Measurements from ENCODE around the gene ASIC4. TPM values are rescaled to one million over a fixed set of nuclear protein-coding genes. Genes with fewer than 3 reads are reported as not detected.

The ASIC4 gene
- total RNA-seq, 1 donor from 2014 or later: 0.49 TPM

GRCh38 chr2:219515874-219516629, 1.8 kb downstream of the ASIC4 start:
- DNase-seq: no peak

DNA sequence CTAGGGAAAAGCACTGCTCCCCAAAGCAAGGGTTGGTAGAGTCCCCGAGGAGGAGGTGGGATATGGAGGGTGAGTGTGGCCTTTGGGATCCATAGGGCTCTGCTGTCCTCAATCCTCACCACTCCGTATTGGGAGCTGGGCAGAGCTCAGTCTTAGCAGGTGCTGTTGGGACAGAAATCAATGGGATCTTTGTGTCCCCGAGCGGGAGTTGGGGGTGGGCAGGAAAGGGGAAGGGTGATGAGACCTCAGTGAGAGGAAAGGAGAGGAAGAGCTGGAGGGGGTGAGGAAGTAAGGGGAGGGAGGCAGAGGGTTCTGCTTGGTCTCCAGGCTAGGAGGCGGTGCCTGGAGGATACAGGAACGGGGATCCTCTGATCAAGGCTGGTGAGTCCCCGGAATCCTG, 2.6 kb downstream of the ASIC4 start:
- DNase-seq: no peak

DNA sequence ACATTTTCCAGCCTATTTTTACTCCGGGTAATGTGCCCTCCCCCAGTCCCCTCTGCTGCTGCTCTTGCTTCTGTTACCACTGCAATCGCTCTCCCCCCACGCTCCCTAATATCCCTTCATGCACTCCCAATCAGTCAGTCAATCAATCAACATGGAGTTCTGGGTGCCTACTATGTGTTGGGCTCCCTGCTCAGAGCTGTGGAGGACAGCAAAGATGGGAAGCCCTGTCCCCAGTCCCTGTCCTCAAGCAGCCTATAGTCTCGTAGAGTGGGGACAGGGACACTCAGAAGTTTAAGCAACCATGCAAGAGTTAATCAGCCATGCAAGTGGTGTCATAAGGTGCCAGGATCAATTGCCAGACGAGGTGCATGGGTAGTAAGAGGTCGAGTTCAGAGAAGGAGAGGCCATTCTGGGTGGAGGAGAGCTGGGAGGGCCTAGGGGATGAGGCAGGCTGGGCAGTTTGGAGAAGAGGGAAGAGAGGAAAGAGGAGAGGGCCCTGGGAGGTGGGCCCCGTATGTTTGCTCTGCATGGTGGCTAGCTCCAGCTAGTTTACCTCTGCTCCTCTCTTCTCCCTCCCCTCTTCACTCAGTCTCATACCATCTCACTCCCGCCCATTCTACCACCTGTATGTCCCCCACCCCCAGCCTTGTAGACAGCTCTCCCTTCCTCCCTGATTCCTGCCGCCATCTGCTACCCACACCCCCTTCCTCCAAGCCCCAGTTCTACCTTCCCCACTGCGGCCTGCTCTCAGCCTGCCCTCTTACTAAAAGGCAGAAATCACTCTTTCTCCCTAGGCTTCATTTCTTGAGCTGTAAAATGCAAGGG, 3.9 kb downstream of the ASIC4 start:
- DNase-seq: peak; percentile 69

DNA sequence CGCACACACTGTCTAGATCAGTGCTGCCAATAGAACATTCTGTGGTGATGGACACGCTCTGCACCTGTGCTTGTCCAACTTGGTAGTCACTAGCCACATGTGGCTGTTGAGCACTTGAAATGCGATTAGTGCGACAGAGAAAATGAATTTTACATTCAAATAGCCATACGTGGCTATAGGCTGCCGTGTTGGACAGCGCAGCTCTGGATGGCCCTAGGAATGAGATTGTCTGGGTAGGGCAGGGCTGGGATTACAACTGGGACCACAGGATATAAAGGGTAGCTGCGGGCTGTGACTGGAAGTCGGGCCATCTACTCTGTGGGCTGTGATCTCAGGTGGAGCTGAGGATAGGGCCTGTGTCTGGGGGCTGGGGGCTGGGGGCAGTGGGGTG, 5.2 kb downstream of the ASIC4 start:
- no peak for DNase-seq

DNA sequence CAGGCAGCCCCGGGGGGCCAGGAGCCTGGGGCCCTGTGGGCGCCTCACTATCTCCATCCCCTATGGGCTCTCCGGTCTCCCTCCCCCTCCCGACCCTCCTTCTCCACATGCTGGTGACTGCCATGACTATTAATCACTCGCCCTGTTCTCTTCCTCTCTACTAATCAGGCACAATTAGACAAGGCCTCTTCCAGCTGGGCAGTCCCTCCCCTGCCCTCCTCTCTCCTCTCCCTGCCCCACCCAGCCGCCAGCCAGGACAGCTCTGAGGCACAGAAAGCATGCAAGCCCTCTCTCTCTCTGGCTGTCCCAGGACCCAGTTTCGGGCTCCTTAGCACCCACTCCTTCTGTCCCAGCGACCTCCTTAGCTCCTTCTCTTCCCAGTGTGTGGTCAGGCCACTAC, 5.8 kb downstream of the ASIC4 start:
- no peak for DNase-seq

DNA sequence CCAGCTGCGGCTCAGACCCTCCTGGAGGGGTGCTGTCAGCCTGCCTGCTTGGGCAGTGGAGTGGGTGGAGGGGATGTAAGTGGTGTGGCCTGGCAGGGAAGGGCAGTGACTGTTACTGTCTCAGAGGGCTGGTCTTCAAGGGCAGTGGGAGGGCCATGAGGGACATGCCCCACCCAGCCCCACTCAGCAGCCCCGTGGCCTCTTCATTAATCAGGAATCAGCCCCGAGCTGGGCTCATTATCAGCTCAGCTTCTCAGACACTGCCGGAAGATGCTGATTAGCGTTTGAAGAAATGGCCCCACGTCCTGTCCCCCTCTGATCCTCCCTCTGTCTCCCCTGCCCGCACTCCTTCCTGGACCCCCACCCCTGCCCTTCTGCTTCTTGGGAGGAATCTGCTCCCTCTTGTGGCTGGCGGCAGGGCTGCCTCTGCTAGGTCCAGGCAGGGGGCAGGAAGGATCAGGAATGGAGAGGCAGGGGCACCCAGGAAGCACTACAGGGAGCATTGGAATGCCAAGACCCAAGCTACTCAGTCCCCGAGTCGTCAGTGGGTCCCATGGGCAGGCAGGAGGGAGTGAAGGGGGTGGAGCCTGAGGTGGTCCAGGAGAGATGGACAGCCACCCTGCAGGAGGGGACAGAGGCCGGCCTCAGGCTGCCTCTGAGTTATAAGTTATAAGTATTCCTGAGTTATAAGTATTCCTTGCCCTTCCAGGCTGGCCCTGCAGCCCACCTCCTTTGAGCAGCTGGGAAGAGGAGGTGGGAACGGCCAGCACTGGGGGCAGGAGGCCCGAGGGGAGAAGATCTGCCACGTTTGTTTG, 7.0 kb downstream of the ASIC4 start:
- DNase-seq: no peak

- DNase-seq: no peak
Observed at GRCh38 chr2:219522111-219523030, 8.1 kb downstream of the ASIC4 start.

- DNase-seq: no peak
Observed at GRCh38 chr2:219523031-219523671, 8.9 kb downstream of the ASIC4 start.

GRCh38 chr2:219524817-219525216, 10.5 kb downstream of the ASIC4 start:
- no peak for DNase-seq

GRCh38 chr2:219525533-219526232, 11.4 kb downstream of the ASIC4 start:
- no peak for DNase-seq

DNA sequence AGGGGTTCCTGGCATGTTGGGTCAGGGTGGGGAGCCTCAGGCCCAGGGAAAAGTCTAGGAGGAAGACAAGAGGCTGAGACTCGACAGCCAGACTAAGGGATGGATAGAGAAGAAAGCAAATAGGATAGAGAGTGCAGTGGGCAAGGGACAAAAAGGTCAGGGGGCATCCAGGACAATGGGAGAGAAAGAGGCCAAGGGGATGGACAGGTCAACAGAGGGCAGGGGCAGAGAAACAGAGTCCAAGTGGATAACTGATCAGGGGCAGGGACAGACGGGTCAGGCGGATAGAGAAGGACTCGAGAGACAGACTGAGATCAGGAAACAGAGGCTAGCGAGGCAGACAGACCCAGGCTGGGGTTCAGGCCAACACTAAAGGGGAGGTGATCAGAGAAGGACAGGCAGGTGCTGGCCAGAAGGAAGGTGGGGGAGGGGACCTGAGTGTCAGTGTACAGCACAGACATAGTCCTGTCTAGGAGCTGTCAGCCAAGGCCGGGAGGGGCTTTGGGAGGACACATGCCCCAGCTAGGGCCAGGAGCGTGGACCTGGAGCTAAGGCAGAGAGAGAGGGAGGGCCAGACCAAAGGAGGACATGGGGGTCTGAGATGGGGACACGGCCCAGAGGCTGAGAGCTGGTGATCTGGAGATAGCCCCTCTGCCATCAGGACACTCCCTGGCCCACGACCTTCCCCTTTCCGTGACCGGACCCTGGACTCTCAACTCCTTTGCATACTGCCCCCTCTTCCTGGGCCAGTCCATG, 12.2 kb downstream of the ASIC4 start:
- no peak for DNase-seq

- no peak for DNase-seq
Observed at GRCh38 chr2:219527076-219527394, 12.8 kb downstream of the ASIC4 start.

GRCh38 chr2:219527472-219527871, 13.2 kb downstream of the ASIC4 start:
- DNase-seq: no peak

- peak; percentile 82 for DNase-seq
Observed at GRCh38 chr2:219530048-219530963, 16.0 kb downstream of the ASIC4 start.

DNA sequence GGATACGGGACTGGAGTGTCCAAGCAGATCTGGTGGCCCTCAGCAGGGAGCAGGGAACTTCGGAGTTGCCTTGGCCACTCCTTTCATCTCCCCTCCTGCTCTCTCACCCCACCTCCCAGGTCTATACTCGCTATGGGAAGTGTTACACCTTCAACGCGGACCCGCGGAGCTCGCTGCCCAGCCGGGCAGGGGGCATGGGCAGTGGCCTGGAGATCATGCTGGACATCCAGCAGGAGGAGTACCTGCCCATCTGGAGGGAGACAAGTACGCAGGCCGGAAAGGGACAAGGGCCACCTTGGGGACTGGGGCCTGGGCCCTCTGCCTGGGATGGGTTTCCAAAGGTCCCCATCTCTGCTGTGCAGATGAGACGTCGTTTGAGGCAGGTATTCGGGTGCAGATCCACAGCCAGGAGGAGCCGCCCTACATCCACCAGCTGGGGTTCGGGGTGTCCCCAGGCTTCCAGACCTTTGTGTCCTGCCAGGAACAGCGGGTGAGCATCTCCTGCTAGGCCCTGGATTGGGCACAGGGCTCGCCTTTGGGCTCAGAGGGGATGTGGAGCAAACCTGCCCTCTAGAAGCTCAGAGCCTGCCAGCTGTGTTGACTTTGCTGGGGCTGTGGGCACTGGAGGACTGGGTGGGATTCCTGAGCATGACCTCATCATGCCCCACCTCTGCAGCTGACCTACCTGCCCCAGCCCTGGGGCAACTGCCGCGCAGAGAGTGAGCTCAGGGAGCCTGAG, 17.5 kb downstream of the ASIC4 start:
- no peak for DNase-seq

DNA sequence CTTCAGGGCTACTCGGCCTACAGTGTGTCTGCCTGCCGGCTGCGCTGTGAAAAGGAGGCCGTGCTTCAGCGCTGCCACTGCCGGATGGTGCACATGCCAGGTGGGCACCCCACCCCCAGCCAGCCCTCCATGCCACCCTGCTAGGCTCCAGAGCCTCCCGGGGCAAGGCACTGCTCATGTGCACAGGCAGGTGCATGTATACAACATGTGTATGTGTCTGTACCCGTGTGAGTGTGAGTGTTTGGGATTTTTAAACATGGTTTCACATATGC, 18.0 kb downstream of the ASIC4 start:
- no peak for DNase-seq

GRCh38 chr2:219533930-219534661, 19.8 kb downstream of the ASIC4 start:
- DNase-seq: no peak

DNA sequence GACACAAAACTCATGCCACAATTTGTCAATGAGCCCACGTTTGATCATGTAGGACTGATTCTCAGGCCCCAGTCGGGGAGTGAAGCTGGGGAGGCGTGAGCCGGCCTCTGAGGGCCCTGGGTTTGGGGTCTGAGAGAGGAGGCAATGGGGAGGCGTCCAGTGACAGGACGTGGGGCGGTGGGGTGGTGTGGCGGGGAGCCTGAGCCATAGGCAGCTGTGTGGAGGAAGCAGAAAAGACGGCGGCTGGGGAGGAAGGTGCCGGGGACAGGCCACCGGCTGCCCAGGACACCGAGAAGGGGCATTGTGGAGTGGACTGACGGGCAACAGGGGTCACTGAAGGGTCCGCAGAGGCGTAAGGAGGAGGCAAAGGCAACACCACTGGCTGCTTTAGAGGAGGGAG, 22.1 kb downstream of the ASIC4 start:
- DNase-seq: no peak
